Measurements from ENCODE around the gene ARHGAP29. TPM values are rescaled to one million over a fixed set of nuclear protein-coding genes. Genes with fewer than 3 reads are reported as not detected.

ARHGAP29 gene
- total RNA-seq, 1 experiment from 2014 or later: 46.7 TPM

DNA sequence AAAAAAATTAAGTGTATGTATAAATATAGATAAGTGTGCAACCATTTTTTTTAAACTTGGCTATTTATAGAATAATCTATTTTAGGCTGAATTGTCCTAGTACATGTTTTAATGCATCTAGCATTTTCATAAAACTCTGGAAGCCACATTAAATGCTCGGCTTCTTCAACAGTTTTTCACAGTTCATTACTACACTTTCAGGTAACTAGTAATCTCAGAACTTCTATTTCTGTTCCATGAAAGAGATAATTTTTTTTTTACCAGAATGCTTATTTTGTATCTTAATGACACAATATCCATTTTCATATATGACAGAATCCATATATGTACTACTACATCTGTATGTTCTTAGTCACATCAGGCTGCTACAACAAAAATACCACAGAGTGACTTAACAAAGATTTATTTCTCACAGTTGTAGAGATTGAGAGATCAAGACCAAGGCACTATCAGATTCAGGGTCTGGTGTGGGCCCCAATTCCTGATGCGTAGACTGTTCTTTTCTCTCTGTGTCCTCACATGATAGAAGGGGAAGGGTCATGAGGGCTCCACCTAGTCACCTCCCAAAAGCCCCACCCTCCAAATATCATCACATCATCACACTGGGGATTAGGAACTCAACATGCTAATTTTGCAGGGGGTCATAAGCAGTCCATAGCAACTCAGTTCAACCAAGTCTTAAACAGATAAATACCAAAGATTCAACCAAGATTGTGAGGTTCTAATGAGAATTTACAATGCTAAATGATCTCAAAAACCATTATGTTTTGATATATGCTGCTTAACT lies 43.1 kb downstream of the ARHGAP29 start:
- Mint-ChIP-seq H3K4me3 (ENCODE audit: unreplicated experiment) (no peak overlapping the region), H3K36me3 (ENCODE audit: insufficient read depth, unreplicated experiment) (peaks cover 32% of the 10 kb centered on the region), H3K9me3 (ENCODE audit: unreplicated experiment) (no peaks in the 10 kb centered on the region), H3K4me1 (ENCODE audit: insufficient read depth, unreplicated experiment) (no peaks in the 10 kb centered on the region), H3K27me3 (ENCODE audit: insufficient read depth, unreplicated experiment) (no peaks in the 10 kb centered on the region), H3K27ac (ENCODE audit: low read depth, unreplicated experiment) (no peak overlapping the region)
- BruUV-seq (replicated peaks): no TSS peak
- DNase-seq (ENCODE audit: unreplicated experiment): no peak
- TF ChIP-seq, protein P1, sequence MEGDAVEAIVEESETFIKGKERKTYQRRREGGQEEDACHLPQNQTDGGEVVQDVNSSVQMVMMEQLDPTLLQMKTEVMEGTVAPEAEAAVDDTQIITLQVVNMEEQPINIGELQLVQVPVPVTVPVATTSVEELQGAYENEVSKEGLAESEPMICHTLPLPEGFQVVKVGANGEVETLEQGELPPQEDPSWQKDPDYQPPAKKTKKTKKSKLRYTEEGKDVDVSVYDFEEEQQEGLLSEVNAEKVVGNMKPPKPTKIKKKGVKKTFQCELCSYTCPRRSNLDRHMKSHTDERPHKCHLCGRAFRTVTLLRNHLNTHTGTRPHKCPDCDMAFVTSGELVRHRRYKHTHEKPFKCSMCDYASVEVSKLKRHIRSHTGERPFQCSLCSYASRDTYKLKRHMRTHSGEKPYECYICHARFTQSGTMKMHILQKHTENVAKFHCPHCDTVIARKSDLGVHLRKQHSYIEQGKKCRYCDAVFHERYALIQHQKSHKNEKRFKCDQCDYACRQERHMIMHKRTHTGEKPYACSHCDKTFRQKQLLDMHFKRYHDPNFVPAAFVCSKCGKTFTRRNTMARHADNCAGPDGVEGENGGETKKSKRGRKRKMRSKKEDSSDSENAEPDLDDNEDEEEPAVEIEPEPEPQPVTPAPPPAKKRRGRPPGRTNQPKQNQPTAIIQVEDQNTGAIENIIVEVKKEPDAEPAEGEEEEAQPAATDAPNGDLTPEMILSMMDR (IDR thresholded peaks at IDR 0.05; ENCODE audit: unreplicated experiment): no peak
- ChIA-PET CTCF (no interaction called here), POLR2A (no interaction called here)
- intact Hi-C loops (cut with micrococcal nuclease): no loop called here

DNA sequence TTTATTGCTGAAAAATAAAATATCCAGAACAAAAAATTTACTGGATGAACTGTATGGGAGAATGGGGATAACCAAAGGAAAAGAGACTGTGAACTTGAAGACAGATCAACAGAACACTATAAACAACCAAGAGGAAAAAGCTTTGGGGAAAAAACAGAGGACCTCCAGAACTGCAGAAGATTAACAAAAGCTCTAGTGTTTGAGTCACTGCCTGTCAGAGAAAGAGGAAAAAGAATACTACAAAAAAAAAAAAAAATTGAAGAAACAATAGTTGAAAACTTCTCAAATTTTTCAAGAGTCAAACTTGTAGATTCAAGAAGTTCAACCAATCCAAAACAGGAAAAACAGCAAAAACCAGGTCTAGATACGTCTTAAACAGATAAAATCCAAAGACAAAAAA lies 44.3 kb downstream of the ARHGAP29 start:
- H3K36me3 Mint-ChIP-seq (ENCODE audit: insufficient read depth, unreplicated experiment): peaks cover 26% of the 10 kb centered on the region
- no peak for DNase-seq (ENCODE audit: unreplicated experiment)
- CTCF ChIA-PET: no interaction called here
- intact Hi-C loops (cut with micrococcal nuclease): no loop called here
- H3K27ac Mint-ChIP-seq (ENCODE audit: low read depth, unreplicated experiment): no peak overlapping the region
- no peaks in the 10 kb centered on the region for H3K4me1 Mint-ChIP-seq (ENCODE audit: insufficient read depth, unreplicated experiment)
- no TSS peak for BruUV-seq (replicated peaks)
- TF ChIP-seq, protein P1 (IDR thresholded peaks at IDR 0.05; ENCODE audit: unreplicated experiment): no peak
- no peaks in the 10 kb centered on the region for H3K9me3 Mint-ChIP-seq (ENCODE audit: unreplicated experiment)
- H3K4me3 Mint-ChIP-seq (ENCODE audit: unreplicated experiment): no peak overlapping the region
- H3K27me3 Mint-ChIP-seq (ENCODE audit: insufficient read depth, unreplicated experiment): no peaks in the 10 kb centered on the region
- POLR2A ChIA-PET: no interaction called here

DNA sequence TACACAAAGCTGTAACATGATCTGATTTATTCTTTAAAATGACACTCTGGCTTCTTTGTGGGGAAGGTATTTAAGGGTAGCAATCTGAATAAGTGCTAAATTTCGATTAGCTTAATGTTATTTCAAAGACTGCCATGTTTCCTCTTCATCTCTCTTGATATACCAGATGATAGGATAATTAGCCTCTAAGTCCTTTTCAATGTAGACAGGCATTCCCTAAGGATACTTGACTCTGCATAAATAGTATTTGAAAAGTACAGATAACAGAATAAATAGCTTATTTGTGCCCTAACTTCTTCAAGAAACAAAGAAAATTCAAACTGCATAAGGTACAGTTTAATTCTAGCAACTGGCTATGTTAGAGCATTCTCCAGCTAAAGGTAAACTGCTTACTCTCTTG lies 46.2 kb downstream of the ARHGAP29 start:
- H3K27ac Mint-ChIP-seq (ENCODE audit: low read depth, unreplicated experiment): no peak overlapping the region
- no peak overlapping the region for H3K4me3 Mint-ChIP-seq (ENCODE audit: unreplicated experiment)
- intact Hi-C loops (cut with micrococcal nuclease): no loop called here
- ChIA-PET POLR2A (interaction anchor here (0.7 to 1.6 kb wide), 2 partner anchors 10 to 18 kb away, joined by 3 read pairs; no protein-coding TSS in a partner anchor), CTCF (interaction anchor here (0.6 to 3.1 kb wide), 9 partner anchors 9 to 606 kb away, joined by 3 to 12 read pairs (median 3); no protein-coding TSS in a partner anchor)
- peaks cover 41% of the 10 kb centered on the region for H3K36me3 Mint-ChIP-seq (ENCODE audit: insufficient read depth, unreplicated experiment)
- BruUV-seq (replicated peaks): no TSS peak
- no peaks in the 10 kb centered on the region for H3K9me3 Mint-ChIP-seq (ENCODE audit: unreplicated experiment)
- no peaks in the 10 kb centered on the region for H3K4me1 Mint-ChIP-seq (ENCODE audit: insufficient read depth, unreplicated experiment)
- no peaks in the 10 kb centered on the region for H3K27me3 Mint-ChIP-seq (ENCODE audit: insufficient read depth, unreplicated experiment)
- no peak for DNase-seq (ENCODE audit: unreplicated experiment)
- TF ChIP-seq, protein P1 (IDR thresholded peaks at IDR 0.05; ENCODE audit: unreplicated experiment): no peak

DNA sequence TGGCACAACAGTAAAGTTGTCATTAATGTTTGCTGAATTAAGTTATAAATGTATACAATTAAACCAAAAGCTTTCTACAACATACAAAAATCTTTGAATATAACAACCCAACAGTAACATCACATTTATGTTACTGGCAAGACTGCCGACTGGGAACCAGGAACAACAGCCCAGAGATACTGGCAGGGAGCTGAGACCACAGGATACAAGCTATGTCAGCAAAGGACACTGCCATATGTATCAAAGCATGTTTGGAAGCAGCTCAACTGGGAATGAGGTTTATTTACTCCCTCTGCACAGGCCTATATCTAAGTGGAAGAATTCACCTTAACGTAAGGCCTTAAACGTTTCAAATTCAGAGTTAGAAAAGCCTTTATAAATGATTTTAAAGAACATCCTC lies 50.4 kb downstream of the ARHGAP29 start:
- Mint-ChIP-seq H3K4me3 (ENCODE audit: unreplicated experiment) (no peak overlapping the region), H3K36me3 (ENCODE audit: insufficient read depth, unreplicated experiment) (peaks cover 68% of the 10 kb centered on the region), H3K27me3 (ENCODE audit: insufficient read depth, unreplicated experiment) (no peaks in the 10 kb centered on the region), H3K9me3 (ENCODE audit: unreplicated experiment) (no peaks in the 10 kb centered on the region), H3K27ac (ENCODE audit: low read depth, unreplicated experiment) (no peak overlapping the region), H3K4me1 (ENCODE audit: insufficient read depth, unreplicated experiment) (peaks cover 7% of the 10 kb centered on the region)
- no TSS peak for BruUV-seq (replicated peaks)
- intact Hi-C loops (cut with micrococcal nuclease): no loop called here
- DNase-seq (ENCODE audit: unreplicated experiment): no peak
- TF ChIP-seq, protein P1 (IDR thresholded peaks at IDR 0.05; ENCODE audit: unreplicated experiment): no peak
- ChIA-PET POLR2A (interaction anchor here (0.7 to 1.3 kb wide), 2 partner anchors 28 to 47 kb away, joined by 3 to 7 read pairs; no protein-coding TSS in a partner anchor), CTCF (interaction anchor here (0.7 to 1.4 kb wide), 3 partner anchors 142 to 149 kb away, joined by 3 to 6 read pairs (median 3); no protein-coding TSS in a partner anchor)
